Lung (tissue), 12 donors: Measurements from ENCODE around the gene HACD2. TPM values are rescaled to one million over a fixed set of nuclear protein-coding genes. Genes with fewer than 3 reads are reported as not detected.
A peak's percentile ranks its signal among the peaks of the same experiment; 100 is the strongest.

Source experiments
- ATAC-seq: fragments of 200-7000 bp; cut with Tn5 transposase; one replicate; pipeline ENCODE4 v1.9.1; 2020; ENCODE audit warnings: moderate number of reproducible peaks; ENCODE audit not compliant: insufficient read depth, low FRiP score
- DNase-seq, 3 donors: peaks; one replicate each; pipeline ENCODE4 v3.0.0-alpha.2; 2013 to 2017
- H3K27ac ChIP-seq, 2 donors: one replicate each; pipeline ENCODE4 v1.5.1; 2013; ENCODE audit warnings: mild to moderate bottlenecking in 2 of 2, moderate library complexity in 2 of 2, control low read depth in 1 of 2, inconsistent platforms in 1 of 2, low read depth in 1 of 2, low read length in 1 of 2
- H3K27me3 ChIP-seq, 3 donors: one replicate each; pipeline ENCODE4 v1.5.1; 2013; ENCODE audit warnings: low read length in 2 of 3; ENCODE audit not compliant: control insufficient read depth in 3 of 3, insufficient read depth in 3 of 3
- H3K36me3 ChIP-seq, 4 donors: one replicate each; pipeline ENCODE4 v1.5.1; 2013; ENCODE audit warnings: low read length in 4 of 4, mild to moderate bottlenecking in 1 of 4, moderate library complexity in 1 of 4; ENCODE audit not compliant: control insufficient read depth in 4 of 4, insufficient read depth in 4 of 4
- H3K4me1 ChIP-seq, 5 donors: one replicate each; pipeline ENCODE4 v1.5.1; 2013; ENCODE audit warnings: low read length in 5 of 5, mild to moderate bottlenecking in 2 of 5, moderate library complexity in 1 of 5; ENCODE audit not compliant: control insufficient read depth in 5 of 5, insufficient read depth in 5 of 5
- H3K4me3 ChIP-seq: one replicate; pipeline ENCODE4 v1.5.1; 2013; ENCODE audit warnings: mild to moderate bottlenecking, control low read depth, moderate library complexity
- H3K9ac ChIP-seq, 2 donors: one replicate each; pipeline ENCODE4 v1.5.1; 2013; ENCODE audit warnings: low read length in 2 of 2, control low read depth in 1 of 2; ENCODE audit not compliant: insufficient read depth in 1 of 2
- H3K9me3 ChIP-seq, 4 donors: one replicate each; pipeline ENCODE4 v1.5.1; 2013; ENCODE audit warnings: low read length in 3 of 4, mild to moderate bottlenecking in 1 of 4, moderate library complexity in 1 of 4; ENCODE audit not compliant: control insufficient read depth in 4 of 4, insufficient read depth in 3 of 4
- CTCF ChIP-seq: IDR thresholded peaks from 2 replicates; pipeline ENCODE4 v1.5.1; 2012; ENCODE audit warnings: mild to moderate bottlenecking; ENCODE audit errors: control extremely low read depth, extremely low read depth
- WGBS, 2 donors: extraction: QIAGEN DNeasy Blood & Tissue Kit; methylation state at CpG; one replicate each; pipeline ENCODE4 v1.1.7; 2013; 5-methylcytosine and 5-hydroxymethylcytosine counted together
- polyA plus RNA-seq, 2 donors: library from polyadenylated mRNA; stranded (reverse); fragments of 200-250 nt; gene quantifications; one replicate each; pipeline ENCODE4 v1.2.1, GENCODE V29; 2013
- total RNA-seq, 2 donors: library from RNA; depleted of rRNA in 1 of 2; stranded (reverse); fragments of >200 nt in 1 of 2; gene quantifications; one replicate each; pipeline ENCODE4 v1.2.1, GENCODE V29; 2014 to 2021
- donor health status: control.
- donor health status: control.
- donor health status: Bipolar disorder and iron deficiency.
- donor health status: healthy.
- donor health status: DM: yes; HTN: yes; CAD: no.

Gene HACD2
- total and polyA plus RNA-seq, 4 donors = 17.1 to 40.7 (median 28.2) TPM

- DNase-seq = no peak
- H3K27ac ChIP-seq = no peak overlapping the region
- 93 to 96% methylated on average over 6 of the region's 6 CpGs for WGBS, 2 donors
Measured at GRCh38 chr3:123508178-123508577, 76.7 kb downstream of the HACD2 start.

GRCh38 chr3:123505820-123506219 lies 79.0 kb downstream of the HACD2 start:
- Histone ChIP-seq H3K9me3 (peaks cover 0 to 2% (median 0%) of the 10 kb centered on the region in 4 donors), H3K9ac (no peak overlapping the region), H3K4me3 (no peak overlapping the region), H3K4me1 (peaks cover 0 to 2% (median 0%) of the 10 kb centered on the region in 5 donors), H3K27me3 (no peaks in the 10 kb centered on the region), H3K36me3 (peaks cover 0 to 3% (median 2%) of the 10 kb centered on the region in 4 donors), H3K27ac (no peak overlapping the region)
- ATAC-seq = no peak
- 97 to 98% methylated on average over 6 of the region's 6 CpGs for WGBS, 2 donors
- no peak for TF ChIP-seq CTCF
- no peak for DNase-seq

More at GRCh38 chr3:123508178-123508577, 76.7 kb downstream of the HACD2 start:
- no peak for ATAC-seq
- peaks cover under 1 to 9% (median 6%) of the 10 kb centered on the region in 4 donors for H3K36me3 ChIP-seq
- H3K4me3 ChIP-seq = no peak overlapping the region
- H3K9me3 ChIP-seq = peaks cover 0 to 2% (median 0%) of the 10 kb centered on the region in 4 donors
- H3K27me3 ChIP-seq = no peaks in the 10 kb centered on the region
- H3K9ac ChIP-seq = no peak overlapping the region
- peaks cover 0 to 2% (median 0%) of the 10 kb centered on the region in 5 donors for H3K4me1 ChIP-seq
- no peak for TF ChIP-seq CTCF

GRCh38 chr3:123503203-123503602 lies 81.7 kb downstream of the HACD2 start:
- ATAC-seq (no peak), DNase-seq (no peak)
- peaks cover 0 to 2% (median 0%) of the 10 kb centered on the region in 5 donors for H3K4me1 ChIP-seq
- H3K9ac ChIP-seq = no peak overlapping the region
- H3K9me3 ChIP-seq = no peaks in the 10 kb centered on the region
- no peak for TF ChIP-seq CTCF
- no peak overlapping the region for H3K4me3 ChIP-seq
- H3K36me3 ChIP-seq = peaks cover 1 to 6% (median 5%) of the 10 kb centered on the region in 4 donors
- H3K27ac ChIP-seq = no peak overlapping the region
- no peaks in the 10 kb centered on the region for H3K27me3 ChIP-seq
- WGBS, 2 donors = 95 to 99% methylated on average over 3 of the region's 3 CpGs

GRCh38 chr3:123499322-123499721 lies 85.5 kb downstream of the HACD2 start:
- peak in 2 of 3 donors; percentile 15 to 57 for DNase-seq
- peaks cover 6 to 12% (median 10%) of the 10 kb centered on the region in 4 donors for H3K36me3 ChIP-seq
- no peak overlapping the region for H3K27ac ChIP-seq
- no peak overlapping the region for H3K4me3 ChIP-seq
- H3K27me3 ChIP-seq = no peaks in the 10 kb centered on the region
- 84 to 92% methylated on average over 3 of the region's 3 CpGs for WGBS, 2 donors
- TF ChIP-seq CTCF = no peak
- ATAC-seq = no peak
- H3K9me3 ChIP-seq = no peaks in the 10 kb centered on the region
- no peaks in the 10 kb centered on the region for H3K4me1 ChIP-seq
- no peak overlapping the region for H3K9ac ChIP-seq
